ENCODE results near the gene RBMS3. TPM values are rescaled to one million over a fixed set of nuclear protein-coding genes. Genes with fewer than 3 reads are reported as not detected.

RBMS3 gene
- total RNA-seq, 1 donor from 2014 or later, result 3.4 TPM

GRCh38 chr3:29312960-29313452 lies 32.1 kb downstream of the RBMS3 start:
- no peaks in the 10 kb centered on the region for H3K27me3 ChIP-seq (ENCODE audit: control insufficient read depth, insufficient read depth, low read length)
- H3K36me3 ChIP-seq (ENCODE audit: control insufficient read depth, insufficient read depth, low read length), result no peaks in the 10 kb centered on the region
- no peak overlapping the region for H3K4me3 ChIP-seq (ENCODE audit: low read depth, low read length)
- FAIRE-seq (no peak), DNase-seq (ENCODE audit: low read depth) (no peak)
- TF ChIP-seq CTCF (IDR thresholded peaks at IDR 0.05; ENCODE audit: insufficient read depth, low read length, severe bottlenecking), result no peak

- DNase-seq (ENCODE audit: low read depth) (no peak), FAIRE-seq (no peak)
- Histone ChIP-seq H3K36me3 (ENCODE audit: control insufficient read depth, insufficient read depth, low read length) (no peaks in the 10 kb centered on the region), H3K27me3 (ENCODE audit: control insufficient read depth, insufficient read depth, low read length) (no peaks in the 10 kb centered on the region), H3K4me3 (ENCODE audit: low read depth, low read length) (no peak overlapping the region)
- TF ChIP-seq CTCF (IDR thresholded peaks at IDR 0.05; ENCODE audit: insufficient read depth, low read length, severe bottlenecking), result no peak
Observed at GRCh38 chr3:29313981-29314726, 33.3 kb downstream of the RBMS3 start.

GRCh38 chr3:29314727-29315088 lies 33.8 kb downstream of the RBMS3 start:
- H3K4me3 ChIP-seq (ENCODE audit: low read depth, low read length), result no peak overlapping the region
- FAIRE-seq, result no peak
- H3K36me3 ChIP-seq (ENCODE audit: control insufficient read depth, insufficient read depth, low read length), result no peaks in the 10 kb centered on the region
- TF ChIP-seq CTCF (IDR thresholded peaks at IDR 0.05; ENCODE audit: insufficient read depth, low read length, severe bottlenecking), result no peak
- no peak for DNase-seq (ENCODE audit: low read depth)
- H3K27me3 ChIP-seq (ENCODE audit: control insufficient read depth, insufficient read depth, low read length), result no peaks in the 10 kb centered on the region

GRCh38 chr3:29317659-29318173 lies 36.8 kb downstream of the RBMS3 start:
- H3K27me3 ChIP-seq (ENCODE audit: control insufficient read depth, insufficient read depth, low read length), result no peaks in the 10 kb centered on the region
- no peak overlapping the region for H3K4me3 ChIP-seq (ENCODE audit: low read depth, low read length)
- DNase-seq (ENCODE audit: low read depth), result peak; percentile 28
- H3K36me3 ChIP-seq (ENCODE audit: control insufficient read depth, insufficient read depth, low read length), result no peaks in the 10 kb centered on the region
- no peak for TF ChIP-seq CTCF (IDR thresholded peaks at IDR 0.05; ENCODE audit: insufficient read depth, low read length, severe bottlenecking)
- FAIRE-seq, result no peak

GRCh38 chr3:29318251-29318650 lies 37.4 kb downstream of the RBMS3 start:
- H3K4me3 ChIP-seq (ENCODE audit: low read depth, low read length), result no peak overlapping the region
- FAIRE-seq (no peak), DNase-seq (ENCODE audit: low read depth) (no peak)
- no peaks in the 10 kb centered on the region for H3K27me3 ChIP-seq (ENCODE audit: control insufficient read depth, insufficient read depth, low read length)
- H3K36me3 ChIP-seq (ENCODE audit: control insufficient read depth, insufficient read depth, low read length), result no peaks in the 10 kb centered on the region
- no peak for TF ChIP-seq CTCF (IDR thresholded peaks at IDR 0.05; ENCODE audit: insufficient read depth, low read length, severe bottlenecking)

Data from bronchial epithelial cell (primary cell).